Measurements from ENCODE around the gene ZNF76.

DNA sequence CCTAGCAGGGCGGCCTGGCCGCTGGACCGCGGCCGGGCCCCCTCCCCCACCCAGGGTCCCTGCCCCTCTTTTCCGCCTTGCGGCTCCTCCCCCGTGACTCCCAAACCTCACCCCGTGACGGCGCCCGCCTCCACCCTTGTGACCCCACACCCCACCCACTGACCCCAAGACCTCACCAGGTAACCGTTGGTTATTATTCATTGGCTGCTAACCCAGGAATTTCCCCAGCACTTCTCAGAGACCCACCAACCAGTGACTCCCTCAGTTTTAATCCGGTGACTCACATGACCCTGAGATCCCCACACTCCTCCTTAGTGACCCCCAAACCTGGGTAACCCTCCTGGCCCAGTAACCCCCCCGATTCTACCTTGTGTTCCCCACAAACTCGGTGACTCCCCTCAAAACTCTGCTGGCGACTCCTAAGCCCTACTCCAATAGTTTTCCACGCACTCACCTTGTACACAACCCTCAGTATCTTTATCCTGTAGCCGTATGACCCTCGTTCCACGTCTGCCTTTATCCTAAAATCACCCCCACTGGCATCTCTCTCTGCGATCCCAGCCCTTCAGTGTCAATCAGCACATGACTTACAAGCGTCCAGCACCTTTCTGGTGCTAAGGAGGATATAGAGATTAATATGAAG, 534 bp downstream of the ZNF76 start:
- TF ChIP-seq, protein P1, sequence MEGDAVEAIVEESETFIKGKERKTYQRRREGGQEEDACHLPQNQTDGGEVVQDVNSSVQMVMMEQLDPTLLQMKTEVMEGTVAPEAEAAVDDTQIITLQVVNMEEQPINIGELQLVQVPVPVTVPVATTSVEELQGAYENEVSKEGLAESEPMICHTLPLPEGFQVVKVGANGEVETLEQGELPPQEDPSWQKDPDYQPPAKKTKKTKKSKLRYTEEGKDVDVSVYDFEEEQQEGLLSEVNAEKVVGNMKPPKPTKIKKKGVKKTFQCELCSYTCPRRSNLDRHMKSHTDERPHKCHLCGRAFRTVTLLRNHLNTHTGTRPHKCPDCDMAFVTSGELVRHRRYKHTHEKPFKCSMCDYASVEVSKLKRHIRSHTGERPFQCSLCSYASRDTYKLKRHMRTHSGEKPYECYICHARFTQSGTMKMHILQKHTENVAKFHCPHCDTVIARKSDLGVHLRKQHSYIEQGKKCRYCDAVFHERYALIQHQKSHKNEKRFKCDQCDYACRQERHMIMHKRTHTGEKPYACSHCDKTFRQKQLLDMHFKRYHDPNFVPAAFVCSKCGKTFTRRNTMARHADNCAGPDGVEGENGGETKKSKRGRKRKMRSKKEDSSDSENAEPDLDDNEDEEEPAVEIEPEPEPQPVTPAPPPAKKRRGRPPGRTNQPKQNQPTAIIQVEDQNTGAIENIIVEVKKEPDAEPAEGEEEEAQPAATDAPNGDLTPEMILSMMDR (IDR thresholded peaks at IDR 0.05) = no peak
- TF ChIP-seq EP300 (IDR thresholded peaks at IDR 0.05) (no peak), POLR2AphosphoS5 (IDR thresholded peaks at IDR 0.05) (no peak), POLR2A (IDR thresholded peaks at IDR 0.05) (no peak)

Data from stomach (tissue), 4 donors.